HG03095 (cell line): ENCODE measurements around the gene CHAD.
A peak's percentile ranks its signal among the peaks of the same experiment; 100 is the strongest.

Experiments
- ATAC-seq: cut with Tn5 transposase; IDR thresholded peaks from one replicate; pipeline ENCODE4 v1.9.1; 2021; ENCODE audit warnings: moderate library complexity; ENCODE audit not compliant: unreplicated experiment

Gene CHAD, protein sequence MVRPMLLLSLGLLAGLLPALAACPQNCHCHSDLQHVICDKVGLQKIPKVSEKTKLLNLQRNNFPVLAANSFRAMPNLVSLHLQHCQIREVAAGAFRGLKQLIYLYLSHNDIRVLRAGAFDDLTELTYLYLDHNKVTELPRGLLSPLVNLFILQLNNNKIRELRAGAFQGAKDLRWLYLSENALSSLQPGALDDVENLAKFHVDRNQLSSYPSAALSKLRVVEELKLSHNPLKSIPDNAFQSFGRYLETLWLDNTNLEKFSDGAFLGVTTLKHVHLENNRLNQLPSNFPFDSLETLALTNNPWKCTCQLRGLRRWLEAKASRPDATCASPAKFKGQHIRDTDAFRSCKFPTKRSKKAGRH

DNA sequence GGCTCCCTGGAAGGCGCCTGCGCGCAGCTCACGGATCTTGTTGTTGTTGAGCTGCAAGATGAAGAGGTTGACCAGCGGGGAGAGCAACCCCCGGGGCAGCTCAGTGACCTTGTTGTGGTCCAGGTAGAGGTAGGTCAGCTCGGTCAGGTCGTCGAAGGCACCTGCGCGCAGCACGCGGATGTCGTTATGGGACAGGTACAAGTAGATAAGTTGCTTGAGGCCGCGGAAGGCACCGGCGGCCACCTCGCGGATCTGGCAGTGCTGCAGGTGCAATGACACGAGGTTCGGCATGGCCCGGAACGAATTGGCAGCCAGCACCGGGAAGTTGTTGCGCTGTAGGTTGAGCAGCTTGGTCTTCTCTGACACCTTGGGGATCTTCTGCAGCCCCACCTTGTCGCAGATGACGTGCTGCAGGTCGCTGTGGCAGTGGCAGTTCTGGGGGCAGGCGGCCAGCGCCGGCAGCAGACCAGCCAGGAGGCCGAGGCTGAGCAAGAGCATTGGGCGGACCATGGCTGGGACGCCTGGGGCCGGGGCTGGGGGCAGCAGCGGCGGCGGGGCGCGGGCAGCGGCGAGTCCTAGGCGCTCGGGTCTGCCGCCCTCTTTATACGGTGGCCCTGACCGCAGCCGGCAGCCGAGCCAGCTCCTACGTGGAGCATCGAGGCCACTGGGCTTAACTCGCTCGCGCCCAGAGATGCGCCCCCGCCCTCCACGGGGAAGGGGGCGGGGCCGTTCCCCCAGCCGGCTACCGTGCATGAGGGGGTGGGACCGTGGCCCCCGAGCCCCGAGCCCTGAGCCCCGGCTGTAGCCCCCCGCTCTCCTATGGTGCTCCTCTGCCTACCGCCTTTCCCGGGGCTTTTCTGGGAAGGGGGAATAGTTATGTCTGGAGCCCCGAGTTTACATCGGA lies at the start of gene CHAD:
Gene CHAD (minus strand): TSS at position 577 of the 904 bp plus-strand sequence. CDS start 67 bp downstream, at position 510.
- no peak for ATAC-seq

DNA sequence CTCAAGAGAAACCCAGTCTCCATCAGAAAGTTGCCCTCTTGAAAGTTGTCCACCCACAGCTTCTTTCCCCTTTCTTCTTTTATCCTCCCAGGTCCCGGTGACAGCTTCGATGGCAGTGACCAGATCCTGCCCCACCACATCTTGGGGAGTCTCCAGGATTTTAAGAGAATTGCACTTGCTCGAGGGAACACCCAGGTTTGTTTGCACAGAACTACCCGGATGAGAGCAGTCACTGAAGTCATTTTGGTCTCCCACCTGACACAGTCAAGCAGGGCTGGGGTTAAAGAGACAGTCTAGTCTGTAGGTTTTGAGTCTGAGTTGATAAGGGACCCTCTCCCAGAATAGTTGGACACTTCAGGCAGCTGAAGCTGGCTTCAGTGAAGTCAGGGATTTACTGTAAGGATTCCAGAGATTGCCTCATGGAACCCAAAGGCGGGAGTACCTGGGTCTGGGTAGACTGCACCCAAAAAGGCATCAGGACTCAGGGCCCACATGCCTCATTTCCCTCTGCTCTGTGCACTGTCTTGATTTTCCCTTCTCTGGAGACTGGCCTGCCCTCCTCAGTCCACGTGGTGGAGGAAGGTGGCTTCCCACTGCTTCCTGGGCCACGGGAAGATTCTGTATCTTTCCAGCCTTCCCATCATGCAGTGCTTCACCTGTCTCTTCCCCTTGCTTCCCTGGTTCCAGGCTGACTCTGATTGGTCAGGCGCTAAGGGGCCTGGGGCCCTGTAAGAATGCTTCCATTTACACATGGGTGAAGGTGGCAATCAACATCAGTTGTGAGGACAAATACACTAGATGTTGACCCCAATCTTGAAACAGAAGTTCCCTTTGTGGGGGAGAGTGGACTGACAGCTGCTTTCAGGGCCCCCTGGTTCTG lies 49.1 kb upstream of the CHAD start:
- no peak for ATAC-seq

DNA sequence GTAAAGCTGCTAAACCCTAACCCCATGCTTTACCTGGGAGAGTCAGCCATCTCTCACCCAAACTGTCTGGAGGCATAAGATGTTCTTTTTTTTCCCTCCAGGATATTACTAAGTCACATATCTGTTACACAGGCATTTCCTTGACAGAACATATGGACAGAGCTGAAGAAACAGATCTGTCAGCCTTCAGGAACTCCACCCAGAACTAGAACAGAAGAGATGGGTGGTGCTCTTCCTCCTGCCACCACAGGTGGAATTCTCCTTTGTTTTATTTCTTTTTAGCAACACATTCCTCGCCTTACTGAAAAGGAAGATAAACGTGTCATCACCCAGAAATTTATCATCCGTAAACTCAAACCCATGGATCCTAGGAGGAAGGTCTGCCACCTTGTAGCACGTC lies 48.3 kb upstream of the CHAD start:
- ATAC-seq: no peak

DNA sequence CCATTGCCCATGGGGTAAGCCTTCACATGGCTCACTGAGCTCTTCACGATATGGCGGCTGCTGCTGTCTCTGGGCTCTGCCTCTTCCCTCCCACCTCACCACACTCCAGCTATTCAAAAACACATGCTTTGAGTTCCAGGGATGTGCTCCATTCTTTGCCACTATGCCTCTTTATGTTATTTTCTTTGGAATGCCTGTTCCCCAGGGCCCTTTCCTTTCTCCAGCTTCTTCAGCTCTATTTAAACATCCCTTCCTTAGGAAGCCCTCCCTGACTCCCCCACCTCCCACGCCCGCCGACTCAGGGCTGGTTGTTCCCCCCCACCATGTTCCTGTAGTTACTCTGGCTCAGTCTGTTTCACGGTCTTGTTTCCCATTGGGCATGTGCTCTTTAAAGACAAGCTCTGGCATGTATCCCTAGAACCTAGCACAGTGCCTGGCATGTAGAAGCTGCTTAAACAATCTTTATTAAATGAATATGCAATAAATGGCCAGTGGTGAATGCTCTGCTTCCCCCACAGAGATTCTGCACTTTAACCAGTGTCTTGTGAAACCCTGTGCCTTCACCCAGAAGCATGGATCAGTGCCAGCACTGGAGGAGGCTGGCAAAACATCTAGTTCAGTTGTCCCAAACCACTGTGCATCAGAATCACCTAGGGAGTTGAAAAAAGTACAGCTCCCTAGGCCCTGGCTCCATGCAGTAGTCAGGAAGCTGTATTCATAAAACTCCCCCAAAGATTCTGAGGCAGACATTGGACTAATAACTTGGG lies 46.4 kb upstream of the CHAD start:
- no peak for ATAC-seq

DNA sequence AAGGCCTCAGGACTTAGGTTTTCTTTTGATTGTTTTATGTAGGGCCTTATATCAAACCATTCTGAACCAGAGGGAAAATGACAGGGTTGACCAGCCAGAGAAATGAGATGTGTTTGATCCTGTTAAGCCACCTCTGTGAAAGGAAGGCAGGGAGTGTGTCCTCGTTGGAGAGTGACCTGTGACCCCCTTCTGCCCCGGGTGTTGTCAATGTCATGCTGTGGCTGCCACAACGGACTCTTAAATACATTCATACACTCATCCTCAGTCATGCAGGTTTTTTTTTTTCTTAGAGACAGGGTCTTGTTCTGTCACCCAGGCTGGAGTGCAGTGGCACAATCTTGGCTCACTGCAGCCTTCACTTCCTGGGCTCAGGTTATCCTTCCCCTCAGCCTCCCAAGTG lies 45.7 kb upstream of the CHAD start:
- ATAC-seq: no peak

DNA sequence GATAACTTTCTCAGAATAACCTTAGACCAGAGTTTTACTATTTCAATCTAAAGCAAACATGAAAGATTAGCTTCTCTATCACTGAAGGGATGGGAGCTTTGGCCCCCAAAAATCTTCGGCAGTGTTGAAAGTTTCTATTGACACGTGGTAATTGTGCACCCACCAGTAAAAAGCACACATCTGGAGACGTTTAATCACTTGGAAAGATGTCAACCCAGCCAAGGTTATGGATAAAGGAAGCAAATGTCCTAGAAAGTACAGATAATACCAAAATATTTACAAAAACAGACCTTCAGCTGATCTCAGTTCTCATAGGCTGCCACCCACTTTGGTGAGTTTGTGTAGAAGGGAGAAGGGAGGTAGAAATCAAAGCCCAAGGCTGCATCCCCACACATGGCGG lies 44.8 kb upstream of the CHAD start:
- ATAC-seq: no peak

DNA sequence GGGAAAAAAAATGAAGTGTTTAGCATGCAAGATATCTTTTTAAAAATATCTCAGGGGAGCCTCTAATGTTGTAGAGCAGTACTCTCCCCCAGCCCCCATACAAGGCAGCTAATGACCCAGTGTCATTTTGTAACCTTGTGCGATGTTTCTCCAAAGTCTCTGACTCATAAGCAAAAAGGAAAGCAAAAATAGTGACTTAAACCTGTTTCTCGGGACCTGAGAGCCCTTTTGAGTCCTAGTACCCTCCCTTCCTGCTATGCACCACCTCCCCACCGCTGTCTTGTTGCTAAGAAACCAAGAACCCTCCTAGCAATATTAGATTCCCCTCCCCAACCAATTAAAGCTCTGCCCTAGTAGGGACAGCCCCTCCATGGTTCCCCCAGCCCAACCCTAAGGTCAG lies 42.4 kb upstream of the CHAD start:
- ATAC-seq: peak; percentile 76

DNA sequence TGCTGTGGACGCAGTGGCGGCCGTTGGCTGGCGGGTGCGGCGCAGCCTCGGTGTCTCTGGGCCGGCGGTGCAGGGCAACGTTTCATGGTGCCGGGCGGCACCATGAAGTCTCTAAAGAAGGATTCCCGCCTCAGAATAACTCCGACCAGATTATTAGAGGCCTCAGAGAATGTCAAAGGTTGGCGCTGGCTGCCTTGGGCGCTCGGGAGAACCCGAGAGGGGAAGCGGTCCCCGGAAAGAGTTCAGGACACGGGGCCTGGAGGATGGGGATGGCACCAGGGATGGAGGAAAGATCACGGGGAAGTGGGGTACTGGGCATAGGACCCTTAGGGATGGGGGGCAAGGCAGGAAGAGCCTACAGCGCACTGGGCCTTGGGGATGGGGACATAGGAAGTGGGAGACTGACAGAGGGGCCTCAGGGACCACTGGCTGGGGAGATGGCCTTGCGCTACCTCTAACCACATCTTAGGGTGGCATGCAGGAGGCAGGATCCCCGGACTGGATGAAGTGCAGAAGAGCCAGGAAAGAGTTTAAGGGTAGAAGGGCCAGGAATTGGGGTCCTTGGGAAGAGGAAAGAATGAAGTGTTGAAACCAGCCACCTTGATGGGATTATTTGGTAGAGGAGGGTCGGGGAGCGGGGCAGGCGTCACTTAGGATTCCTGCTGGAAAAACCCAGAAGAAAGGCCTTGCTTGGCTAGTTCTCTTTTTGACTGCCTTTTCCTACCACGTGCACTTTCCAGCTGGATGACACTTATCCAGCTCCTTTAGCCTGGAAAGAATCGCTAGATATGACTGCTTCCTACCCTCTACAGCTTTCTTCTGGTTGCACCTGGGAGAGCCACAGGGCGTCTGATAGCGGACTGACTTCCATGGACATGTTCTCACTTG lies 40.1 kb upstream of the CHAD start:
- ATAC-seq: no peak

DNA sequence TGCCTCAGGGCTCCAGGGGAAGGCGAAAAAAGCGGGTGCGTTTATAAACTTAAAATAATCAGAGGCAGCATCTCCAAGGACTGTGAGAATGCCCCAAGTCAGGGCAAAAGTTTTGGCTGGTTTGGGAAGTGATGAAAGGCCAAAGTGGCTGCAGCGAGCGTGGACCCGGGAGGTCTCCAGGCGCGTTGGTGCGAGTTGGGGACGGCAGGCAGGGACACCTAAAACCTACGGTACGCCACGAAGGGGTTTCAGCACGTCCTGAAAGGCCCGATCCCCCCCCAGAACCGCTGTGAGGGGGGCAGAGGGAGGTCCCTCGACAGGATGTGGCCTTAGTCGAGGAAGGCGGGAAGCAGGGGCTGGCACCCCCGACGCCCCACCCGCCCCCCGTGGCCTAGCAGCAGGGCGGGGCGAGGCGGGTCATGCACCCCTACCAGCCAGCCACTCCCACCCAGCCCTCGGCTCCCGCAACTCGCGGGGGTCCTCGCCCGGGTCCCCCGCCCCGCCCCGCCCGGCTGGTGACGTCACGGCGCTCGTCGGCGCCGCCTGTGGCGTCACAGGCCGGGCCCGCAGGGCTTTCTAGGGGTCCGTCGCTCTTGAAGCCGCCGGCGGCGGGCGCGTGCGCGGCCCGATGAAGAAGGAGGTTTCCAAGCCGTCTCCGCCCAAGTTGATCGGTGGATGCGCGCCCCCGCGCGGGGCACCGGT lies 39.3 kb upstream of the CHAD start, which contains the start of gene MYCBPAP:
Gene MYCBPAP (plus strand): TSS at position 569 of the 702 bp plus-strand sequence. CDS start 236 bp downstream, outside the sequence.
- ATAC-seq: no peak

DNA sequence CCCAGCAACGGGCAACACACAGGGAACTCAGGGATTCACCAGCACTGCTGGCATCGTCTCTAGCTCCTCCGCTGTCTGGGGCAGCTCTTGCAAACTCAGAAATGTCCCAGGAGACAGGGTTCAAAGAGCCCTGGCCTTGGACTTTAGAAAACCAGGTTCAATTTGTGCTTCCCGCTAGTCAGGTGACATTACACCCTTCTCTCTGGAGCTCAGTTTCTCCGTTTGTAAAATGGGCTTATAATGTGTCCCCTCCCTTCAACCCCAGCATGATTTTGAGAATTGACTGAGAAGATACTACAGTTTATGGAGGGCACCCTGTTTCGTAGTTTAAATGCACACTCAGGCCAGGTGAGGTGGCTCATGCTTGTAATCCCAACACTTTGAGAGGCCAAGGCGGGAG lies 37.6 kb upstream of the CHAD start:
- ATAC-seq: no peak

DNA sequence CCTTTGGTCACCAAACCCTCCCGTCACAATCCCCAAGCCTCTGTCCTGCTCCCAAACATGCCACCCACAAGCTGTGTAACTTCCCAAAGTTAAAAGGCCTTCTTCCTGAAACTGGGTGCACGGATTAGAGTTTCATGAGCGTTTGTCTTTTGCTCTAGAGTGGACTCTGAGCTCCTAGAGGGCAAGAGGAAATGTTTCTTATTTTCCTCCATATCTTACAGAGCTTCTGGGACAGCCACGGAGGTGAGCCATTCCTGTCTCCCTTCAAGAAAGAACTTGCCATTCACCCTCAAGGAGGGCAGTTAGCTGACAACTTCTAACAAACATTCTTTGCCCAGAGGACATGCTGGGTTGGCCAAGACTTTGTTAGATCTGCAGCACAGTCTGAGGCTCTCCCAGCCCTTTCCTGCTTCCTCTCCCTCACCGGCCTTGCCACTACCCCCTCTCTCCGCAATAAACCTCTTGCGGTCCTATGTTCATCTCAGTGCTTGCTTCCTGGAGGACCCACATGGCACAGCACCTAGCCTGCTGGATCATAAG lies 37.0 kb upstream of the CHAD start:
- ATAC-seq: no peak

DNA sequence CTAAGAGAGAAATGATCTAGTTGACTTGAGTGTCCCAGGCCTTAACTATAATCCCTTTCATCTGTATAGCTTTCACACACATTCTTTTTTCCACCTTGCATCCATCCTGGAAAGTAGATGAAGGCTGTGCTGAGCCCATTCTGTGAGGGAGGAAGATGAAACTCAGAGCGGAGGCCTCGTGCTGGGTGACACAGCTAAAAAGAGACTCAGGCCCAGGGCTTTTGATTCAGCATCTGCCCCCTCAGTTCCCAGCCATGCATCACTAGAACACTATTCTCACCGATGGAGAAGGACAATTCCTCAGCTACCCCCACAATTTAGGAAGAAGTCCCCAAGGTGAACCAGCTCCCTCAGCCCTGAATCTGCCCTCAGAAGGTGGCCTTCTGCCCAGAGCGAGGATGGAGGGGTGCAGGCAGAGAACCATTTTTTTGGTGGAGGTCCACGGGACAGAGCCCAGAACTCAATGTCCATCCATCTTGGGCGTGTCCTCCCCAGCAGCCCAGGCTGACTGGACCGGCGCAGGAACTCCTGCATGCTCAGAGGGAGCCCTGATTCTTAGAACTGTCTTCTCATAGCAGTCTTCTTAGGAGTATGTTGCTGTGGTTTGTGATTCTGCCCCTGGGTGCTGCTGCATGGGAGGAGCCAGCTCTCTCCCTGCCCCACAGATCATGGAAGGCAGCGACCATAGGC lies 33.8 kb upstream of the CHAD start:
- ATAC-seq: no peak

DNA sequence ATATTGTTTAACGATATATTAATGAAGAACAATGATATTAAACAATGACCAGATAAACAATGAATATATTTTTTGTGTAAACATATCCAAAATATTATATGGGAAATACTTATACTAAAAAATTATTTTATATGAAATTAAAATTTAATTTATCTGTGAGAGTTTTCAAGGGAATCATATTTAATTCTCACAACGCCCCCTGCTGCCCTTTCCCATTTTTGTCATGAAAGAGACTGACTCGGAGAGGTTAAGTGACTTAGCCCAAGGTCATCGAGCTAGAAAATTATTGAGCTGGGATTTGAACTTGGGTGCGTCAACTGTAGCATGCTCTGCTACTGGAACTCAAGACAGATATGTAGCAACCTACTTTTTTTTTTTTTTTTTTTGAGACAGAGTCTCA lies 32.4 kb upstream of the CHAD start:
- ATAC-seq: no peak

DNA sequence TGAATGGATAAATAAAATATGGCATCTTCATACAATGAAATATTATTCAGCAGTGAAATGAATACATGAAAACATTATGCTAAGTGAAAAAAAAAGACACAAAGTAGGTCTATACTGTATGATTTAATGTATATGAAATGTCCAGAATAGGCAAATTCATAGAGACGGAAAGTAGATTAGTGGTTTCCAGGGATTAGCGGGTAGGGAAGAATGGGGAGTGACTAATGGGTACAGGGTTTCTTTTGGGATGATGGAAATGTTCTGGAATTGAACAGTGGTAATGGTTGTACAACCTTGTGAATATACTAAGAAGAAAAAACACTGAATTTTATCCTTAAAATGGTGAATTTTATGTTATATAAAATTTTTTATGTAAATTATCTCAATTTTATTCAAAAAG lies 31.0 kb upstream of the CHAD start:
- ATAC-seq: no peak

DNA sequence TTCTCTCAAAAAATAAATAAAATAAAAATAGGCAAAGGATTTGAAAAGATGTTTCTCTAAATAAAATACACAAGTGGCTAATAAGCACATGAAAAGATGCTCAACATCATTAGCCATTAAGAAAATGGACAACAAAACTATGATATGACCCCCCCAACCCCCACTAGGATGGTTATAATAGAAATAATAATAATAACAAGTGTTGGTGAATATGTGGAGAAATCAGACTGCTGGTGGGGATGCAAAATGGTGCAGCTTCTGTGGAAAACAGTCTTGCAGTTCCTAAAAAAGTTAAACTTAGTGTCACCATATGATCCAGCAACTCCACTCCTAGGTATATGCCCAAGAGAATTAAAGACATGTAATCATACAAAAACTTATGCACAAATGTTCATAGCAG lies 30.6 kb upstream of the CHAD start:
- no peak for ATAC-seq

DNA sequence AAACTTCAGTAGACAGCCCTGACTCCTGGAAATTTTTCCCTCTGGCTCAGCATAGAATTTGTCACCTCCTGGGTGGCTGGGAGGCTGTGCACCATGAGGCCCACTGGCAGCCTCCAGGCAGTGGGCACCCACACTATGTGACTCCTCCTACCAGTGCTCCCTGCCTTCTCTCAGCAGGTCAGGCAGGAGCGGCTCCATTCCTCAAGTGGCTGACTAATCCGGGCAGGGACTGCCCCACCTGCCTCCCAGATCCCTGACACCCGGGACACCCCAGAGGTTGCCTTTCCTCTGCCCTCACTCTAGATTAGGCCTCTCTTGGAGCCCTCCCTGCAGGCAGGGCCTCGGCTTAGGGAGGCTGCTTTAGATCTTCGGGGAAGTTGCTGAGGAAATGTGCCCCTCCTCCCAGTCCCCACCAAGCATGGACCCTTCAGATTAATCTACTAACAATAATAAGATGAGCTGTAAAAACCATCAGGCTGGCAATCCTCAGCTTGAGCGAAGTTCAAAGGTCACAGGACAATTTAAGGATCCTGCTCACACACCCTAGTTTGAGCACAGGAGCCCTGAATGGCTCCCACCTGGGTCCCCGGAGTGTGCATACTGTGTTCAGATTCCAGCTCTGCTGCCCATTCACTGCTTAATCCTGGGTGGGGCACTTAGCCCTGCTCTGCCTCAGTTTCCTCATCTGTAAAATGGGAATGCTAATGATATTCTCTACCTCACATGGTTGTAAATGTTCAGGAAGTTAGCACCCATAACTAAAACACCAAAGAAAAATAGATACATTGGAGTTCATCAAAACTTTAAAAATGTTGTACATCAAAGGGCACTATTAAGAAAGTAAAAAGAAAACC lies 29.6 kb upstream of the CHAD start:
- no peak for ATAC-seq

DNA sequence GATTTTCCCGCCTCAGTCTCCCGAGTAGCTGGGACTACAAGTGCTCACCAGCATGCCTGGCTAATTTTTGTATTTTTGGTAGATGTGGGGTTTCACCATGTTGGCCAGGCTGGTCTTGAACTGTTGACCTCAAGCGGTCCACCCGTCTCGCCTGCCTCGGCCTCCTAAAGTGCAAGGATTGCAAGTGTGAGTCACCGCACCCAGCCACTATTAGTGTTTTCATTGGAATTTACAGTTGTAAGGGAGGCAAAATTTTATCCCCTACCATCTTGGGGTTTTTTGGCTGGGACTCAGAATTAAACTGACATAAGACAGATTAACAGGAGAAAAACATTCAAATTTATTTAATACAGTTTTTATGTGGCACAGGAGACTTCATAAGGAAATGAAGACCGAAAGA lies 27.2 kb upstream of the CHAD start:
- no peak for ATAC-seq
